Cardiac muscle cell (in vitro differentiated cells and primary cell): ENCODE results near the gene CD46. TPM values are rescaled to one million over a fixed set of nuclear protein-coding genes. Genes with fewer than 3 reads are reported as not detected.
A peak's percentile ranks its signal among the peaks of the same experiment; 100 is the strongest.

Experiments
- DNase-seq, 2 donors: peaks; one replicate each; pipeline versions ENCODE4 v3.0.0 to v3.0.0-alpha.2; 2010 to 2017; ENCODE audit warnings: low read depth in 1 of 2, low spot score in 1 of 2
- H3K27ac ChIP-seq: fragments of 200-600 bp; sonication (generic); 2 replicates; pipeline ENCODE4 v1.5.1; 2016
- H3K27me3 ChIP-seq: fragments of 200-600 bp; sonication (generic); 2 replicates; pipeline ENCODE4 v1.6.0; 2016; ENCODE audit warnings: control low read depth
- H3K36me3 ChIP-seq: fragments of 200-600 bp; sonication (generic); 2 replicates; pipeline ENCODE4 v1.5.1; 2016; ENCODE audit warnings: control low read depth
- H3K4me1 ChIP-seq: fragments of 200-600 bp; sonication (generic); 2 replicates; pipeline ENCODE4 v1.8.1; 2017; ENCODE audit warnings: low read depth, mild to moderate bottlenecking, mixed run types
- H3K4me3 ChIP-seq: fragments of 200-600 bp; sonication (generic); 2 replicates; pipeline ENCODE4 v1.5.1; 2016; ENCODE audit warnings: mild to moderate bottlenecking
- H3K9me3 ChIP-seq: fragments of 200-600 bp; sonication (generic); 2 replicates; pipeline ENCODE4 v1.5.1; 2017; ENCODE audit warnings: low read depth, mild to moderate bottlenecking, control low read depth
- polyA plus RNA-seq: library from polyadenylated mRNA; unstranded; fragments of >200 nt; fragmentation: Nextera tagmentation; extraction: Ambion mirVana; gene quantifications from 2 replicates; pipeline ENCODE4 v1.2.1, GENCODE V29; 2016
- total RNA-seq: library from RNA; depleted of rRNA; stranded (reverse); fragments of >200 nt; gene quantifications from 2 replicates; pipeline ENCODE4 v1.2.3, GENCODE V29; 2016
- TF ChIP-seq, protein P1 (sequence below): IDR thresholded peaks from 2 replicates; pipeline ENCODE4 v1.5.1; 2012; ENCODE audit warnings: low read depth, mild to moderate bottlenecking, low read length

Gene CD46
- total and polyA plus RNA-seq, 2 experiments from 2014 or later, result 91.7 to 123 TPM

DNA sequence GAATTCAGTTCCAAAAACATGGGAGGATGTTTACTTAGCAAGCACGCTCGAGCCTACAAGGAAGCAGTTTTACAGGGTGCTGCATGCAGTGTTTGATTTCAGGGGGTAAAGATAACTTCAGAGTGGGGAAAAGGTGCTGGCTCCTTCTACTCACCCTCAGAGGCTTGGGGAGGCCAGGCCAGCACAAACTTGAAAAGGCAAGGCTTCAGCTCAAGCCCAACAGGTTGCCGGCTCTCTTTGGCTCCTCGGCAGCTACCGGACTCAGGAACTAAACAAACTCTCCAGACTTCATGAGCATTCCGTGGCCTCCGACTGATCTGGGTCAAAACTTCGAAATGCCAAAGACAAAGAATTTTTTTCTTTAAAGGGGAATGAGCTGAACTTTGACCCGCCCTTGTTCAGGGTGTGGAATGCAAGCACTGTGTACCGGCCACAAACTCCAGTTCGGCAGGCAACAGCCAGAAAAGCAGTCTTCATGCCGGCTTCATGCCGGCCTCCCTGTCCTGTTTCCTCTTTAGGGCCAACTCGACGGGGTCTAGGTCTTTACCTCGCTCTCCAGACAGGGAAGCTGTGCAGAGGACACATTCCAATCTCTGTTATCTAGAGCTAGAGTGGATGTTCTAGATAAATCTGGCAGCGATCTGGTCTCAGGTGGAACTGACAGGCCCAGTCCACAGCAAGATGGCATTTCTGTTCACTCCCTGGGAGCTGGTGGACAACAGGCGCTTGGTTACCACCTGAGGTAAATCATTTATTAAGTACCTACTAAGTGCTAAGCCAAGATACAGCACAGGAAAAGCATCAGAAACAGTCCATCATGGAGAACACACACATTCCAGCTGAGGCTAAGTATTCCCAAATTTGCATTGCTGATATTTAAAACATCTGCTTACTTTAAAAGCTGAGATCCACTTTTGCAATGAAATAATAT lies 75.0 kb downstream of the CD46 start:
- Histone ChIP-seq H3K4me1 (peaks cover 5% of the 10 kb centered on the region), H3K27ac (no peak overlapping the region), H3K9me3 (no peaks in the 10 kb centered on the region), H3K27me3 (no peaks in the 10 kb centered on the region), H3K4me3 (no peak overlapping the region), H3K36me3 (no peaks in the 10 kb centered on the region)
- TF ChIP-seq, protein P1, sequence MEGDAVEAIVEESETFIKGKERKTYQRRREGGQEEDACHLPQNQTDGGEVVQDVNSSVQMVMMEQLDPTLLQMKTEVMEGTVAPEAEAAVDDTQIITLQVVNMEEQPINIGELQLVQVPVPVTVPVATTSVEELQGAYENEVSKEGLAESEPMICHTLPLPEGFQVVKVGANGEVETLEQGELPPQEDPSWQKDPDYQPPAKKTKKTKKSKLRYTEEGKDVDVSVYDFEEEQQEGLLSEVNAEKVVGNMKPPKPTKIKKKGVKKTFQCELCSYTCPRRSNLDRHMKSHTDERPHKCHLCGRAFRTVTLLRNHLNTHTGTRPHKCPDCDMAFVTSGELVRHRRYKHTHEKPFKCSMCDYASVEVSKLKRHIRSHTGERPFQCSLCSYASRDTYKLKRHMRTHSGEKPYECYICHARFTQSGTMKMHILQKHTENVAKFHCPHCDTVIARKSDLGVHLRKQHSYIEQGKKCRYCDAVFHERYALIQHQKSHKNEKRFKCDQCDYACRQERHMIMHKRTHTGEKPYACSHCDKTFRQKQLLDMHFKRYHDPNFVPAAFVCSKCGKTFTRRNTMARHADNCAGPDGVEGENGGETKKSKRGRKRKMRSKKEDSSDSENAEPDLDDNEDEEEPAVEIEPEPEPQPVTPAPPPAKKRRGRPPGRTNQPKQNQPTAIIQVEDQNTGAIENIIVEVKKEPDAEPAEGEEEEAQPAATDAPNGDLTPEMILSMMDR, result no peak
- DNase-seq, result no peak

DNA sequence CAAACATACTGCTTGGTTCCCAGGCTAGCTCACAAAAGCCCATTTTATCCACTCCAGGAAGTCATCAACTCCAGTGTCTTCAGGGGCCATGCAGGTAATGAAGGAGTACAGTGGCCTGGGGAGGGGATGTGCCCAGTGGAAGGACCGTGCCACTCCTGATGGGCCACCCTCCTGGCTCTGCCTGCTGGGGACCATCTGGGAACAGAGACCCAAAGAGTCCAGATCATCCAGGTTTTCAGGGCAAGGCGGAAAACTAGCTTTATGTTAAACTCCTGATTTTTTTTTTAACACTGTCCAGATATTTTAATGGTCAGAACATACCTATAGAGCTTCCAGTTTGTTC lies 75.6 kb downstream of the CD46 start:
- Histone ChIP-seq H3K27me3 (no peaks in the 10 kb centered on the region), H3K4me3 (no peak overlapping the region), H3K36me3 (no peaks in the 10 kb centered on the region), H3K27ac (no peak overlapping the region), H3K9me3 (no peaks in the 10 kb centered on the region), H3K4me1 (peaks cover 5% of the 10 kb centered on the region)
- DNase-seq, result no peak
- TF ChIP-seq, protein P1, result no peak

DNA sequence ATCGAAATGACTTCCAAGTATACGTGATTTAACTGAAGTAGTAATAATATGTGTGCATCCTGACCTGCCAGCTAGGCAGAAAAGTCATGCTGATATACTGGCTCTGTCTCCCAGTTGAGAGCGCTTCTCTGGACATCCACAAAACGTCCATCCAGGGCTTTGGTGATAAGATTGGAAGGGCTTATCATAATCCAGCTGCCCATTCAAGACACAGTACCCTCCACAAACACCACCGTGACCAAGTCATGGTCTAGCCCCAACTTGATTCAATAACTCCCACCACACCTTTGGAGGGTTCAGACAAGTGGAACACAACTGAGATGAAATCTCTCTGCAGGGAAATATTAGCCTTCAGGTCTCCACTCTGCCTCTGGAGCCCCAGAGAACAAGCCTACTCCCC lies 76.2 kb downstream of the CD46 start:
- DNase-seq, result no peak
- H3K9me3 ChIP-seq, result no peaks in the 10 kb centered on the region
- H3K4me1 ChIP-seq, result peaks cover 5% of the 10 kb centered on the region
- no peaks in the 10 kb centered on the region for H3K27me3 ChIP-seq
- H3K36me3 ChIP-seq, result no peaks in the 10 kb centered on the region
- no peak overlapping the region for H3K4me3 ChIP-seq
- no peak overlapping the region for H3K27ac ChIP-seq
- TF ChIP-seq, protein P1, result no peak

DNA sequence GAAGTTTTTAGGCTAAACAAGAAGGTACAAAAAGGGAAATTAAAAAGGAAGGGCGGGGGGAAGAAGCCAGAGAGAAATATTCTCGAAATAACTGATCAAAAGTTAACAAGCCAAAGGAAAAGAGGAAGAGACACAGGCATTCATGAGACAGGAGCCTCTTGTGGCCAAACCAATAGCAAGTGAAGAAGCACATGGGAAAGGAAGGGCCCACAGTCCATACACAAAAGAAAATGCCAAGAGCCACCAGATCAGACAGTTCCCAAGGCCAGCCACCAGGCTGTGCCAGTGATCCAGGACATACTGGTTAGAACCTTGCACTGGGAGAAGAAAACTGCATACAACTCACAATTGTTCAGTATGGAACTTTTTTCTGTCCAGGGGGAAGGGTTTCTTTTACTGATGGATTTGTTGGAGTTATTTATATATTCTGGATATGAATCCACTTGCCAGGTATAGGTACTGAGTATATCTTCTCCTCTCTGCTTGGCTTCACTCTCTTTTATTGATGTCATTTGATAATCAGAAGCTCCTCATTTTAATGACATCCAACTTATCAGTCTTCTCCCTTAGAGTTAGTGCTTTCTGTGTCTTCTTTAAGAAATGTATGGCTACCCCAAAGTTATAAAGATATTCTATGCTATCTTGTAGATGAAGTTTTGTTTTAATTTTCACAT lies 76.8 kb downstream of the CD46 start:
- TF ChIP-seq, protein P1, result peak; percentile 85

DNA sequence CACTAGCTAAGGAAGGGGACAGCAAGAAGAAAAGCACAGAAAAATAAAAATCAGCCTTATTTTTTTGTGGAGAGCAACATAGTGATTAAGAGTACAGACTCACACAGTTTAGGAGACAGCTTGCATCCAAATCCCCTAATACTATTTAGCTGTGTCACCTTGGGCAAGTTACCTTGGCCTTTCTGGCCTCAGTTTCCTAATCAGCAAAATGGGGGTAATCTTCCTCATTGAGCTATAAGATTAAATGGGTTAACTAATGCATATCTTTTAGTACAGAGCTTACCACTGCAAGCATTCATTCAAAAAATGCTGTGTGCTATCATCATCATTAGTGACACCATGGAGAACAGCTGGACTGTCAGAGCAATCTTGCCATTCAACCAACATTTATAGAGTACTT lies 77.7 kb downstream of the CD46 start:
- Histone ChIP-seq H3K27me3 (no peaks in the 10 kb centered on the region), H3K36me3 (no peaks in the 10 kb centered on the region), H3K4me3 (no peak overlapping the region), H3K27ac (no peak overlapping the region), H3K4me1 (no peaks in the 10 kb centered on the region), H3K9me3 (no peaks in the 10 kb centered on the region)
- DNase-seq, result no peak
- TF ChIP-seq, protein P1, result no peak

More for the DNA sequence above, 76.8 kb downstream of the CD46 start:
- peak; percentile 68 to 91 for DNase-seq
- Histone ChIP-seq H3K4me3 (no peak overlapping the region), H3K27ac (no peak overlapping the region), H3K9me3 (no peaks in the 10 kb centered on the region), H3K4me1 (peaks cover 5% of the 10 kb centered on the region), H3K36me3 (no peaks in the 10 kb centered on the region), H3K27me3 (no peaks in the 10 kb centered on the region)
